Hepatocyte (in vitro differentiated cells): ENCODE results near the gene TCP11. TPM values are rescaled to one million over a fixed set of nuclear protein-coding genes. Genes with fewer than 3 reads are reported as not detected.

Experiments used
- DNase-seq: peaks from one replicate; pipeline ENCODE4 v3.0.0-alpha.2; 2016; ENCODE audit warnings: low spot score
- H2AFZ ChIP-seq: fragments of 200-600 bp; sonication (generic); 2 replicates; pipeline ENCODE4 v1.6.0; 2016; ENCODE audit warnings: antibody characterized with exemption, mild to moderate bottlenecking
- H3K27ac ChIP-seq: fragments of 200-600 bp; sonication (generic); 2 replicates; pipeline ENCODE4 v1.5.1; 2016; ENCODE audit warnings: mild to moderate bottlenecking
- H3K27me3 ChIP-seq: fragments of 200-600 bp; sonication (generic); 2 replicates; pipeline ENCODE4 v1.6.1; 2016
- H3K36me3 ChIP-seq: fragments of 200-600 bp; sonication (generic); replicated peaks from 2 replicates; pipeline ENCODE4 v1.5.1; 2016; ENCODE audit warnings: low read depth; ENCODE audit not compliant: insufficient read depth
- H3K4me1 ChIP-seq: fragments of 200-600 bp; sonication (generic); 2 replicates; pipeline ENCODE4 v1.5.1; 2016; ENCODE audit warnings: mild to moderate bottlenecking, moderate library complexity; ENCODE audit not compliant: insufficient read depth
- H3K4me2 ChIP-seq: fragments of 200-600 bp; sonication (generic); 2 replicates; pipeline ENCODE4 v1.6.0; 2016
- H3K4me3 ChIP-seq: fragments of 200-600 bp; sonication (generic); 2 replicates; pipeline ENCODE4 v1.5.1; 2016; ENCODE audit warnings: mild to moderate bottlenecking
- H3K79me2 ChIP-seq: fragments of 200-600 bp; sonication (generic); 2 replicates; pipeline ENCODE4 v1.6.0; 2017; ENCODE audit warnings: mild to moderate bottlenecking
- H3K9me2 ChIP-seq: fragments of 200-600 bp; sonication (generic); replicated peaks from 2 replicates; pipeline ENCODE4 v1.6.0; 2017; ENCODE audit warnings: mild to moderate bottlenecking; ENCODE audit not compliant: insufficient read depth
- H3K9me3 ChIP-seq: fragments of 200-600 bp; sonication (generic); 2 replicates; pipeline ENCODE4 v1.5.1; 2016; ENCODE audit warnings: low read depth, mild to moderate bottlenecking
- H4K20me1 ChIP-seq: fragments of 200-600 bp; sonication (generic); 2 replicates; pipeline ENCODE4 v1.6.0; 2016; ENCODE audit warnings: mild to moderate bottlenecking; ENCODE audit not compliant: insufficient read depth, poor library complexity, severe bottlenecking
- EZH2 ChIP-seq: fragments of 200-600 bp; sonication (generic); IDR thresholded peaks from 2 replicates; pipeline ENCODE4 v1.6.1; 2016; ENCODE audit warnings: antibody characterized with exemption, mild to moderate bottlenecking, borderline replicate concordance
- EZH2phosphoT487 ChIP-seq: fragments of 200-600 bp; sonication (generic); IDR thresholded peaks from one replicate; pipeline ENCODE4 v1.6.1; 2018; ENCODE audit warnings: antibody characterized with exemption, mild to moderate bottlenecking, low read depth, moderate library complexity; ENCODE audit not compliant: unreplicated experiment, severe bottlenecking
- WGBS: methylation state at CpG from one replicate; pipeline ENCODE4 v1.1.6; 2016; ENCODE audit warnings: low lambda C conversion rate; ENCODE audit errors: missing lambda C conversion rate; 5-methylcytosine and 5-hydroxymethylcytosine counted together
- polyA plus RNA-seq: library from polyadenylated mRNA; unstranded; fragments of >200 nt; fragmentation: Nextera tagmentation; extraction: Ambion mirVana; gene quantifications from 2 replicates; pipeline ENCODE4 v1.2.1, GENCODE V29; 2016
- total RNA-seq: library from RNA; depleted of rRNA; stranded (reverse); fragments of >200 nt; gene quantifications from 2 replicates; pipeline ENCODE4 v1.2.3, GENCODE V29; 2014
- TF ChIP-seq, protein P1 (sequence below): fragments of 200-600 bp; sonication (generic); IDR thresholded peaks from 2 replicates; pipeline ENCODE4 v1.5.1; 2016; ENCODE audit warnings: antibody characterized with exemption, mild to moderate bottlenecking; ENCODE audit not compliant: poor library complexity

The TCP11 gene
- total and polyA plus RNA-seq, 2 experiments from 2014 or later: not detected

DNA sequence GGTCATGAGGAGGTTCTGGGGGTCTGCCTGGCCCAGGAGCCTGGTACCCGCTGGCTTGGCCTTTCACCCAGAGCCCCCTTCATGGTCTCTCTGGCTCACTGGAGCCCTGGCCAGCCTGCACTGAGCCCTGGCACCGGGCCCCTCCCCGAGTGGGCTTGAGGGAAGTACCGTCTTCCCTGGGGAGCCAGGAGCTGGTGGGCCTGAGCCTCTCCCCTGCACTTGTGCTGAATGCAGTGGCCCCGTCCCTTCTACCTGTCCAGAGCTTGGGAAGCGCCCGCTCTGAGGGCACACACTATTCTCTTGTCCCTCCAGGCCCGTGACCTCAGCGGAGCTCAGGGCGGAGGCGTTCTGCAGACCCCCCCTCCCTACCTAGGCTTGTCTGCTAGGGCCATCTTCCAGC is 62.2 kb downstream of the TCP11 start:
- Histone ChIP-seq H3K9me2 (no peaks in the 10 kb centered on the region), H3K4me1 (no peaks in the 10 kb centered on the region), H3K9me3 (no peaks in the 10 kb centered on the region), H2AFZ (no peak overlapping the region), H3K36me3 (no peaks in the 10 kb centered on the region), H4K20me1 (no peaks in the 10 kb centered on the region), H3K4me3 (no peak overlapping the region), H3K4me2 (no peak overlapping the region), H3K27ac (no peak overlapping the region), H3K27me3 (no peaks in the 10 kb centered on the region), H3K79me2 (no peaks in the 10 kb centered on the region)
- WGBS: 96% methylated on average over 11 of the region's 11 CpGs
- no peak for TF ChIP-seq EZH2phosphoT487
- no peak for TF ChIP-seq EZH2
- TF ChIP-seq, protein P1, sequence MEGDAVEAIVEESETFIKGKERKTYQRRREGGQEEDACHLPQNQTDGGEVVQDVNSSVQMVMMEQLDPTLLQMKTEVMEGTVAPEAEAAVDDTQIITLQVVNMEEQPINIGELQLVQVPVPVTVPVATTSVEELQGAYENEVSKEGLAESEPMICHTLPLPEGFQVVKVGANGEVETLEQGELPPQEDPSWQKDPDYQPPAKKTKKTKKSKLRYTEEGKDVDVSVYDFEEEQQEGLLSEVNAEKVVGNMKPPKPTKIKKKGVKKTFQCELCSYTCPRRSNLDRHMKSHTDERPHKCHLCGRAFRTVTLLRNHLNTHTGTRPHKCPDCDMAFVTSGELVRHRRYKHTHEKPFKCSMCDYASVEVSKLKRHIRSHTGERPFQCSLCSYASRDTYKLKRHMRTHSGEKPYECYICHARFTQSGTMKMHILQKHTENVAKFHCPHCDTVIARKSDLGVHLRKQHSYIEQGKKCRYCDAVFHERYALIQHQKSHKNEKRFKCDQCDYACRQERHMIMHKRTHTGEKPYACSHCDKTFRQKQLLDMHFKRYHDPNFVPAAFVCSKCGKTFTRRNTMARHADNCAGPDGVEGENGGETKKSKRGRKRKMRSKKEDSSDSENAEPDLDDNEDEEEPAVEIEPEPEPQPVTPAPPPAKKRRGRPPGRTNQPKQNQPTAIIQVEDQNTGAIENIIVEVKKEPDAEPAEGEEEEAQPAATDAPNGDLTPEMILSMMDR: no peak
- no peak for DNase-seq

DNA sequence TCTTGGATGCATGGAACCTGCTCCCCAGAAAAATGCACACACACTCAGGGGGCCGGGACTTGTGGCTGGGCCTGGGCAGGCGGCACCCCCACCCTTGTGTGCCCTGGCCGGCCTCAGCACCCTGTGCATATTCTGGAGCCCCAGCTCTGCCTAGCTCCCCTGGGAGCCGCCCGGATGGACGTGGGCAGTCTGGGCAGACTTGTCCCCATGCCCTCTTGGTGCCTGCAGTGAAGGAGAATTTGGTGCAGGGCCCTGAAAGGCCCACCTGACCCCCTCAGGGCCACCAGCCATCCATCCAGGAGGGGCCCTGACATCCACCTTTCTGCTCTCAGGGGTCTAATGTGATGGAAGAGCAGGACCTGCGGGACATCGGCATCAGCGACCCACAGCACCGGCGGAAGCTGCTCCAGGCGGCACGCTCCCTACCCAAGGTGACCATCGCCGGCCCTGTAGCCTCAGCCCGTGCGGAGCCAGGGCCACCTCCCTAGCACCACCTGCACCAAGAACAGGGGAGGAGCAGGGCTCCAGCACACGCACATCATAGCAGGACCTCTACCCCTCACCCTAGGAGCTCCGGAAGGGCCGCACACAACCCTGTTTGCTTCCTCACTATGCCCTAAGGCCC is 62.8 kb downstream of the TCP11 start:
- H3K36me3 ChIP-seq: no peaks in the 10 kb centered on the region
- 96% methylated on average over 20 of the region's 20 CpGs for WGBS

DNA sequence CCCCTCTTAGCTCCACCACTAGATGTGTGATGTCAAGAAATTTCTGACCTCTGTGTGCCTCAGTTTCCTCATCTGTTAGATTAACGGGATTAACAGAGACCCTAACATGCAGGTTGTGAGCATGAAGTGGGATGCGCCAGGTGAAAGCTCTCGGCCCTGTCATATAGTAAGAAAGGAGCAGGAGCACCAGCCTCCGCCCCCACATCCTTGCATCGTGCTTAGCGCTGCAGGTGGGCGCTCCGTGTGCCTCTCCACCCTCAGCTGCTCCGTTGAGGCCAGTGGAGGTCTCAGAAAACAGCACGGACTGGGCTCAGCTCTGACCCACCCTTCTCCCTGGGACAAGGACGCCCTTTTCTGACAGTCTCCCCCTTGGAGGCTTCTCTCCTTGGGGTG is 63.4 kb downstream of the TCP11 start:
- no peaks in the 10 kb centered on the region for H4K20me1 ChIP-seq
- H3K4me1 ChIP-seq: no peaks in the 10 kb centered on the region
- H2AFZ ChIP-seq: no peak overlapping the region
- H3K27me3 ChIP-seq: no peaks in the 10 kb centered on the region
- no peak overlapping the region for H3K4me2 ChIP-seq
- H3K4me3 ChIP-seq: no peak overlapping the region
- no peaks in the 10 kb centered on the region for H3K36me3 ChIP-seq
- DNase-seq: no peak
- no peaks in the 10 kb centered on the region for H3K9me3 ChIP-seq
- TF ChIP-seq EZH2phosphoT487 (no peak), EZH2 (no peak)
- TF ChIP-seq, protein P1: no peak
- H3K79me2 ChIP-seq: no peaks in the 10 kb centered on the region
- H3K27ac ChIP-seq: no peak overlapping the region
- WGBS: 83% methylated on average over 11 of the region's 11 CpGs
- no peaks in the 10 kb centered on the region for H3K9me2 ChIP-seq

More for the DNA sequence above, 62.8 kb downstream of the TCP11 start:
- no peaks in the 10 kb centered on the region for H3K4me1 ChIP-seq
- no peak for TF ChIP-seq EZH2phosphoT487
- TF ChIP-seq EZH2: no peak
- TF ChIP-seq, protein P1: no peak
- no peak overlapping the region for H3K4me2 ChIP-seq
- no peaks in the 10 kb centered on the region for H3K9me2 ChIP-seq
- no peak overlapping the region for H3K4me3 ChIP-seq
- H3K79me2 ChIP-seq: no peaks in the 10 kb centered on the region
- no peaks in the 10 kb centered on the region for H3K9me3 ChIP-seq
- H4K20me1 ChIP-seq: no peaks in the 10 kb centered on the region
- no peak overlapping the region for H2AFZ ChIP-seq
- DNase-seq: no peak
- no peak overlapping the region for H3K27ac ChIP-seq
- H3K27me3 ChIP-seq: no peaks in the 10 kb centered on the region
